Fibroblast of lung (primary cell): ENCODE results near the gene ANO7.

ENCODE experiments used
- CTCF ChIP-seq, 2 donors: IDR thresholded peaks in 1 of 2; conservative IDR thresholded peaks in 1 of 2; 1 replicate in 1 of 2; 2 replicates in 1 of 2; pipeline ENCODE4 v1.5.1; 2011 to 2012; ENCODE audit warnings: low read length in 2 of 2, control low read depth in 1 of 2, inconsistent platforms in 1 of 2, low read depth in 1 of 2, mild to moderate bottlenecking in 1 of 2
- EZH2 ChIP-seq: IDR thresholded peaks from 2 replicates; pipeline ENCODE4 v1.5.1; 2012; ENCODE audit warnings: low read length, control low read depth, mild to moderate bottlenecking; ENCODE audit errors: missing control alignments

GRCh38 chr2:241203218-241204009 is 14.9 kb downstream of the ANO7 start:
- TF ChIP-seq CTCF (conservative IDR thresholded peaks at IDR 0.05 in 1 of 2, IDR thresholded peaks at IDR 0.05 in 1 of 2; ENCODE audit: low read depth in 1 of 2, low read length in 2 of 2) (no peak), EZH2 (no peak)
